Effector CD8-positive, alpha-beta T cell (primary cell): ENCODE data around the gene BCL7C.
"Not testable (repeated sequence)": the region's sequence is repeated elsewhere in the genome, so short reads cannot be mapped to it uniquely, and the experiment has no call there.

Experiments
- DNase-seq: peaks from one replicate; lab custom pipeline; 2025; lab: John Stamatoyannopoulos, UW

BCL7C gene

GRCh38 chr16:30895627-30896260, 1.9 kb upstream of the BCL7C start:
- no peak for DNase-seq

DNA sequence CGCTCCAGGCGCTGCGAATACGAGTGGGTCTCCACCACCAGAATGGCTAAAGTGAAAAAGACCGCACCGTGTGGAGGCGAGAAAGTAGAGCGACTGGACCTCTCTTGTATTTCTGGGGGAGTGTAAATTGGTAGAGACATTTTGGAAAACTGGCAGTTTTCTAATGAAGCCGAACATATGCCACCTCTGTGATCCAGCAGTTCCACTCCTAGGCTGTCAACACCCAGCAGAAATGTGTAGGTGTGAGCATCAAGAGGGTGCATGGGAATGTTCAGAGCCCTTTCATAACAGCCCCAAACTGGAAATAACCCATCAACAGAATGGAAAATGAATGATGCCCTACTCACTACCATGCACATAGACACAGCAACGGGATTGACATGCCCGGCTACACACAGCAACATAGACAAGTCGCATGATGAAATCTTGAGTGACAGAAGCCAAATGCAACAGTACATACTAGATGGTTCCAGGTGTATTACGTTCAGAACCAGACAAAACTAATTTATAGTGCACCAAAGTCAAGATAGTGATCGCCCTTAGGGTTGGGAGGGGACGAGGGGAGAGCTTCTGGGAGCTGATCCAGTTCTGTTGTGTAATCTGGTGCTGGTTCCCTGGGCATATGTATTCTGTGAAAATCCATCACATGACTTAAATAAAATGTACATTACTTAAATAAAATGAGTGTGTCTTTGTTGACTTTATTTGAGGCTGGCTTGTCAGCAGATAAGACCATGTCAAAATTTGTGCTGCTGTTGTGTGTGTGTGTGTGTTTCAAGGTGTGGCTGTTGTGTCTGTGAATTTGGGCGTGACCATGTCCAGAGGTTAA, 877 bp upstream of the BCL7C start:
- no peak for DNase-seq

DNA sequence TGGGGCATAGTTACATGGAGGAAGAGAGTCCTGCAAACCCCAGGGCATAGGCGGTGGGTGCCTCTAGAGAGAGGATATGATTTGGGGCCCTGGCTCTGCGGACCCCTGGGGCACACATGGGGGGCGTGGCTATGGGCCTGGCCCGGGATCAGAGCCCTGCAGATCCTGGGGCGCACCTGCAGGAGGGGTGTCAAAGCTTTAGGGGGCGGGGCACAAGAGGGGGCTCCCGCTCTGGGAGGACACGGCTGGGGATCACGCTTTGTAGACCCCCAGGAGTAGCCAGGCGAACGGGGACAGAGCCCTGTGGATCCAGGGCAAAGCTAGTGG, 497 bp downstream of the BCL7C start:
- DNase-seq = peak; percentile 28

DNA sequence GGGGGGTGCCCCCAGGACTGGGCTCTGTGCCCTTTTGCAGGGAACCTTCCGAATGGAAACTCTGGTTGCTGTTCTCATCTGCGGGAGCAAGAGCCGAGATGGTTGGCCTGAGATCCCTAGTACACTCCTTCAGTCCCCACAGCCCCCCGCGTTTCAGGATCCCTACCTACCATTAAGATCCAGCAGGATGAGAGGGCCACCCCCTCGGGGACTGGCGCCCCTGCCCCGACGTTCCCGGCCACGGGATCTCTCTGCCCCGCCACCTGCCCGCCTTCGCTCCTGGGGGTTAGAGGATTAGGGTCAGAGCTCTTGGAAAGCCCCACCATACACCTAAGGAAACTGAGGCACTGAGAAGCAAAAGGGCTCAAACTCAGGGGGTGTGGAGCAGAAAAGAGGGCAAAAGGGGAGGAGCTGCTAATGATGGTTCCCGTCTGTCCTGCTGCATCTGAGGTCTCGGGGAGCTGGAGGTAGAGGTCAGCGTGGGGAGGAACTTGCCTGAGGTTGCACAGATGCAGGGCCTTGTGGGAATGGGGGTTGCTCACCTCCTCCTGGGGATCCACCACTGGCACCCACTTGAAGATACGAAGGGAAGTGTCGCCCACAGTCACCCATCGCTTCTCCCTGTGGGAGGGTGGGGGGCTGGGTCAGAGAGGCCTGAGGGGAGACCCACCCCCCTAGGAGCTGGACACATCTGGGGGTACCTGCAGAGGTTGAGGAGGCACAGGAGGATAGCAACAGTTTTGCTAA, 1.0 kb downstream of the BCL7C start:
- no peak for DNase-seq

DNA sequence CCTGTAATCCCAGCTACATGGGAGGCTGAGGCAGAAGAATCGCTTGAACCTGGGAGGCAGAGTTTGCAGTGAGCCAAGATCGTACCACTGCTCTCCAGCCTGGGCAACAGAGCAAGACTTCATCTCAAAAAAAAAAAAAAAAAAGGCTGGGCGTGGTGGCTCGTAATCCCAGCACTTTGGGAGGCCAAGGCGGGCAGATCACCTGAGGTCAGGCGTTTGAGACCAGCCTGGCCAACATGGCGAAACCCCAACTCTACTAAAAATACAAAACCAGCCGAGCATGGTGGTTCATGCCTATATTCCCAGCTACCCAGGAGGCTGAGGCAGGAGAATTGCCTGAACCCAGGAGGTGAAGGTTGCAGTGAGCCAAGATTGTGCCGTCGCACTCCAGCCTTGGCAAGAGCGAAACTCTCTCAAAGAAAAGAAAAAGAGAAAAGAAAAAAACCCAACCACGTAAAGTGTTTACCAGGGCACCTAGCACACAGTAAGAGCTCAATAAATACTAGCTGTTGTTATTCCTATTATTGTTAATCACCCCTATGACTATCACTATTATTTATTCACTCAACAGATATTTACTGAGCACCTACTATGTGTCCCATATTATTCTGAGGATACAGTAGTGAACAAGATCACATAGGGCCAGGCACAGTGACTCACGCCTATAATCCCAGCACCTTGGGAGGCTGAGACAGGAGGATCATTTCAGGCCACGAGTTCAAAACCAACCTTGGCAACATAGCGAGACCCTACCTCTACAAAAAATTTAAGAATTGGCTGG, 2.6 kb downstream of the BCL7C start:
- not testable (repeated sequence) for DNase-seq

- no peak for DNase-seq
These were observed 4.2 kb downstream of the BCL7C start for GRCh38 chr16:30889721-30890120.

- no peak for DNase-seq
These were observed 4.9 kb downstream of the BCL7C start for GRCh38 chr16:30888856-30889499.

- no peak for DNase-seq
These were observed 6.0 kb downstream of the BCL7C start for GRCh38 chr16:30887927-30888326.

DNA sequence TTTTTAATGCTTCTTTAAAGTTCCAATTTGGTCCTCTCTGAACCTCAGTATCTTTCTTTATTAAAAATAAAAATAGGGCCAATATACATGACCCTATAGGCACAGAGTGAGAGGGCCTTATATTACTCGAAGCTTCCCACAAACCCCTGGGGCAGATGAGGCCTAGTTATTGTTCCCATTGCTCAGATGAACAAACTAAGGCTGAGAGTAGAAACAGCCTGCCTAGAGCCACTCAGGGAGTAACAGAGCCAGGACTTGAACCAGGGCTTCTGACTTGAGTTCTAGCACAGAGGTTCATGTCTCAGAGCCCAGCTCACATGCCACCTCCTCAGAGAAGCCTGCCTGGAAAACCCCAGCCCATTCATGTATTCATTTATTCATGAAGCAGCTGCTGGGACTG, 7.7 kb downstream of the BCL7C start:
- no peak for DNase-seq

DNA sequence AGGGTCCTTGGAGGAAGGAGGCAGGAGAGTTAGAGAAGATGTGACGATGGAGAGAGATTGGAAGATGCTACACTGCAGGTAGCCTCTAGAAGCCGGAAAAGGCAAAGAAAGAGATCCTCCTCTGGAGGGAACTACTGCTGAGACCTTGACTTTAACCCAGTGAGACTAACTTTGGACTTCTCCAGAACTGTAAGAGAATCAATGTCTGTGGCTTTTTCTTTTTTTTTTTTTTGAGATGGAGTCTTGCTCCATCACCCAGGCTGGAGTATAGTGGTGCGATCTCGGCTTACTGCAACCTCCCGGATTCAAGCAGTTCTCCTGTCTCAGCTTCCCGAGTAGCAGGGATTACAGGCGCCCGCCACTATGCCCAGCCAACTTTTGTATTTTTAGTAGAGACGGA, 8.7 kb downstream of the BCL7C start:
- no peak for DNase-seq

DNA sequence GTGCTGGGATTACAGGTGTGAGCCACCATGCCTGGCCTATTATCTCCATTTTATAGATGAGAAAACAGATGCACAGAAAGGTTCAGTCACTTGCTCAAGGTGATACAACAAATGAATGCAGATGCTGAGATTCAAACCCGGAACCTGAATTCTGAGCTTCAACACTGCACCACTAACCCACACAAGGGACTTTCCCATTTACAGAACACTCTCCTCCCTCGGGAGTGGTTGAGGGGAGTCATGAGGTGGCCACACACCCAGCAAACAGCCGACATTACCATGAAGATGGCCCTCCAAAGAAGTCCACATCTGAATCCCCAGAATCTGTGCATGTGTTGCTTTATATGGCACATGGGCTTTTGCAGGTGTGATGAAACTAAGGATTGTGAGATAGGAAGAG, 9.1 kb downstream of the BCL7C start:
- DNase-seq = no peak

GRCh38 chr16:30882429-30883310, 11.2 kb downstream of the BCL7C start:
- no peak for DNase-seq

- no peak for DNase-seq
These were observed 17.0 kb downstream of the BCL7C start for GRCh38 chr16:30876867-30877266.

DNA sequence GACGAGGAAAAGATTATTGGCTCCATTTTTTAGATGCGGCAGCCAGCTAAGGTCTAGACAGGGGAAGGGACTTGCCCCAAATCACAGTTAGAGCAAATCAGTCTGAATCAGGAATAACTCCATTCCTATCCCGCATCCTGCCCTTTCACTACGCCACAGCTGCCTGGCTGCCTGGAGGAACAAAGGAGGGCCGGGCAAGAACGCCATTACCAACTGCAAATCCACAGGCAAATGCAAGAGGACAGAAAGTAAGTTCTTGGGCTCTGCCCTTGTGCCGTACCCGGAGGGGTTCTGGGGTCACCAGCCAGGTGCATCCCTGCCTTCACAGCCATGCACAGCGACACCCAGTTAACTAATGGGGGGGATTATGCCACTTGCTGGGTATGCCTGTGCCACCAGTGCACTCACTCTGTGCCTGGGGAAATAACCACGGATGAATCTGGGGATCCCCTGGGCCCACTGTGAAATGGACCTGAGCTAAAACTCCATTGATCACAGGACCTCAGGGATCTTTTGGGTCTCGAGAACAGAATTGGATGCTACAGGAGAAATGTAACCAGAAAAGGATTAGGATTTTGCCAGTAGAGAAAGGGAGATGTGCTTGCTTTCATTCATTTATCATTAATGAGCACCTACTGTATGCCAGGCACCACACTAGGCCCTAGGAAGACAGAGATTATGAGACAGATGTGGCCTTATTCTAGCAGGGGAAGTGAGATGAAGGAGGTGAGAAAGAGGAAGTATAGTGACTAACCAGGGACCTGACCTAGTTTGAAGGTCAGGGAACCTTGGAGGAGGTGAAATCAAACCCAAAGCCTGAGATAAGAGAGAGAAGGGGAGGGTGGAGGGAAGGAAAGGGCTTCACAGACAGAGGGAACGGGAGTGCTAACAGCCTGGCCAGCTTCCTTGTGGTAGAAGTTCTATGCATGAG, 17.7 kb downstream of the BCL7C start:
- DNase-seq = no peak

DNA sequence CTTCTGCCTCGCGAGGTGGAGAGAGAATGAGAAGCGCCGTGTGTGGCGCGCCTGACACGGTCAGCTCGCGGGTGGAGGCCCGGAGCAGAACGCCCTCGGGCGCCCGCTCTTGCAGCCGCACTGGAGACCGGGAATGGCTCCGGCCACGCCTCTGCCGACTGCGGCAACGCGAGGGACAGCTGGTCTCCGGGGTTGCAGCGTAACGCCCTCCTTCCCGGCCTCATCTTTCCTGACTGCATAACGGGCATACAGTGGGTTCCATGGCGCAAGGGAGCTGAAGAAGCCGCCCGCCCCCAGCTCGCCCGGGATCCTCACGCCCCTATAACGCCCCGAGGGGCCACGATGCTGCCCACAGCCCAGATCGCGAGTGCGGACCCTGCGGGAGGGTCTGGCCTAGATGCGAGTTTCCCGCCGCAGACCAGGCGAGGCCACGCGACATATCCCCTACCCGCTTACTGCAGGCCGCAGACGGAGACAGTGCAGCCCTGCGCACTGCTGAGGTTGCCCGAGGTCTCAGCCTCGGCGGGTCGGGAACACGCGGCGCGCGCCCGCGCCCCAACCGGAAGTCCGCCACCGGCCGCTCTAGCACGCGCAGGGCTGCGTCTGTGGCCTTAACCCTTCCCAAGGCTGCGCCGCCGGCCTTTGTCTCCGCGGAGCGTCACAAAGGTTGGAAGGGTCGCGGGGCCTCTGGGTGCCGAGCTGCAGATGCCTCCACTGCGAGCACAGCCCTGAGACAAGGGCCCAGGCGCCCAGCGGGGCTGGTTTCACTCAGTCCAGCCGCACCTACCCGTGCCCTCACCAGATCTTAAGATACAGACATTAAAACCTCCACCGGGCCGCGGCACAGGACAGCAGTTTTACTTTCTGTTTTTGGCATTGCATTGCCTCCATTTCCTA, 18.8 kb downstream of the BCL7C start:
- DNase-seq = peak; percentile 63

DNA sequence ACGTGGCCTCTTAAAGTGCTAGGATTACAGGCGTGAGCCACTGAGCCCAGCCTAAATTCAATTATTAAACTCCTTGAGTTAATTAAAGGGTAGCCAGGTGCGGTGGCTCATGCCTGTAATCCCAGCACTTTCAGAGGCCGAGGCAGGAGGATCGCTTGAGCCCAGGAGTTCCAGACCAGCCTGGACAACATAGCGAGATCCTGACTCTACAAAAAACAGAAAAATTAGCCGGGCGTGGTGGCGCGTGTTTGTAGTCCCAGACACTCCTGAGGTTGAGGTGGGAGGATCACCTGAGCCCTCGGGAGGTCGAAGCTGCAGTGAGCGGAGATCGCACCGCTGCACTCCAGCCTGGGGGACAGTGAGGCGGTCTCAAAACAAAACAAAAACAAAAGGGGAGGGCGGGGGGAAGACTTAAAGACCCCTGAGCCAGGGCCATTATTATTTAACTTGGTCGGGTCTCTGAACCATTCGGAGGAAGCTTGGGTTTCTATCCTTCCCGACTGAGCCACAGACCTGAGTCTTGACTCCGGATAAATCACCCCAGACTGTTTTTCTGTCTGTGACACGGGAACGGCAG, 19.5 kb downstream of the BCL7C start:
- no peak for DNase-seq

DNA sequence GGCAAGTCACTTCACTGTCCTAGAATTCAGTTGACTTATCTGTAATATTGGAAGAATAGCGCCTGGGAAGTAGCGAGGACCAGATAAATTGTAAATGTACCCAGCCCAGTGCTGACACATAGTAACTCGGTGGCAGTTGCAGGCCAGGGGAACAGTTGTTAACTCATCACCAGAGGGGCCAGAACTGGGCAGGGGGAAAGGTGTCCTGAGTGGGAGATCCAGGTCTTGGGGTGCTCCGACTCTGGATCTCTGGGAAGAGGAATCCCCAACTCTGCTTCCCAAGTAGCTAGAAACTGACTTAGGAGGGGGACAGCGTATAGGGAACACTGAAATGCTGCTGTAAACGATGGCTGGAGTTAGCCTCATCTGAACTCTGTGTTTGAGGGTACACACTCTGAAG, 23.0 kb downstream of the BCL7C start:
- no peak for DNase-seq

- no peak for DNase-seq
These were observed 26.1 kb downstream of the BCL7C start for GRCh38 chr16:30867747-30868146.
